GM12892 (cell line): ENCODE results near the gene SPATC1L.
"Not testable (repeated sequence)": the region's sequence is repeated elsewhere in the genome, so short reads cannot be mapped to it uniquely, and the experiment has no call there.

Source experiments
- DNase-seq: peaks from one replicate; pipeline ENCODE4 v3.0.0; 2011; ENCODE audit not compliant: insufficient read length
- FAIRE-seq: peaks from 2 replicates; lab custom pipeline; 2011; peaks lifted over from hg19 to GRCh38; lab: Jason Lieb, UNC
- POLR2A ChIP-seq: IDR thresholded peaks from 2 replicates; pipeline ENCODE4 v1.6.1; 2011; ENCODE audit warnings: low read depth, low read length, control low read depth
- POLR2AphosphoS5 ChIP-seq: IDR thresholded peaks from 2 replicates; pipeline ENCODE4 v1.6.1; 2011; ENCODE audit warnings: low read depth, low read length, control low read depth
- TAF1 ChIP-seq: IDR thresholded peaks from 2 replicates; pipeline ENCODE4 v1.6.1; 2011; ENCODE audit warnings: low read depth, mild to moderate bottlenecking, control low read depth, low read length, borderline replicate concordance

SPATC1L gene

GRCh38 chr21:46203203-46203600, 18.9 kb upstream of the SPATC1L start:
- no peak for FAIRE-seq
- TF ChIP-seq POLR2AphosphoS5 = no peak
- no peak for TF ChIP-seq POLR2A
- TF ChIP-seq TAF1 = no peak
- DNase-seq = no peak

- FAIRE-seq = no peak
Observed at GRCh38 chr21:46202592-46203202, 18.4 kb upstream of the SPATC1L start.

GRCh38 chr21:46200877-46201803, 16.9 kb upstream of the SPATC1L start:
- not testable (repeated sequence) for FAIRE-seq, DNase-seq

More at GRCh38 chr21:46202592-46203202, 18.4 kb upstream of the SPATC1L start:
- TF ChIP-seq POLR2A = no peak
- DNase-seq = no peak

GRCh38 chr21:46199436-46200373, 15.4 kb upstream of the SPATC1L start:
- FAIRE-seq = no peak
- TF ChIP-seq POLR2A = no peak
- no peak for TF ChIP-seq POLR2AphosphoS5
- no peak for TF ChIP-seq TAF1
- no peak for DNase-seq

- DNase-seq = no peak
- no peak for TF ChIP-seq POLR2AphosphoS5
- no peak for FAIRE-seq
Observed at GRCh38 chr21:46196733-46197132, 12.5 kb upstream of the SPATC1L start.

GRCh38 chr21:46195595-46196195, 11.4 kb upstream of the SPATC1L start:
- TF ChIP-seq POLR2AphosphoS5 (no peak), TAF1 (no peak), POLR2A (no peak)
- FAIRE-seq (no peak), DNase-seq (no peak)

- TF ChIP-seq TAF1 (no peak), POLR2AphosphoS5 (no peak), POLR2A (no peak)
- FAIRE-seq = no peak
- DNase-seq = no peak
Observed at GRCh38 chr21:46194374-46195334, 10.4 kb upstream of the SPATC1L start.

- no peak for FAIRE-seq
- no peak for TF ChIP-seq TAF1
- no peak for TF ChIP-seq POLR2A
- TF ChIP-seq POLR2AphosphoS5 = no peak
- DNase-seq = no peak
Observed at GRCh38 chr21:46193829-46194373, 9.6 kb upstream of the SPATC1L start.

GRCh38 chr21:46191686-46192575, 7.7 kb upstream of the SPATC1L start:
- FAIRE-seq (no peak), DNase-seq (no peak)
- TF ChIP-seq TAF1 (no peak), POLR2A (no peak)

- DNase-seq = peak; percentile 1
- no peak for TF ChIP-seq TAF1
- no peak for TF ChIP-seq POLR2AphosphoS5
- FAIRE-seq = no peak
Observed at GRCh38 chr21:46191257-46191685, 7.0 kb upstream of the SPATC1L start.
